ENCODE data around the gene RHOXF2B.
"Not testable (repeated sequence)": the region's sequence is repeated elsewhere in the genome, so short reads cannot be mapped to it uniquely, and the experiment has no call there.

GRCh38 chrX:120039087-120039733 is 38.3 kb downstream of the RHOXF2B start:
- TF ChIP-seq CTCF (conservative IDR thresholded peaks at IDR 0.05; ENCODE audit: low read depth, low read length); CEBPB (IDR thresholded peaks at IDR 0.05; ENCODE audit: low read depth, low read length); USF2 (IDR thresholded peaks at IDR 0.05; ENCODE audit: low read depth, low read length); POLR2A (IDR thresholded peaks at IDR 0.05; ENCODE audit: low read depth, low read length); FOS (IDR thresholded peaks at IDR 0.05; ENCODE audit: low read depth, low read length): not testable (repeated sequence)

Data from IMR-90 (cell line).